Measurements from ENCODE around the gene FCSK. TPM values are rescaled to one million over a fixed set of nuclear protein-coding genes. Genes with fewer than 3 reads are reported as not detected.
"Not testable (repeated sequence)": the region's sequence is repeated elsewhere in the genome, so short reads cannot be mapped to it uniquely, and the experiment has no call there.

Gene FCSK
- total RNA-seq, 1 experiment from 2014 or later = 25.5 TPM

DNA sequence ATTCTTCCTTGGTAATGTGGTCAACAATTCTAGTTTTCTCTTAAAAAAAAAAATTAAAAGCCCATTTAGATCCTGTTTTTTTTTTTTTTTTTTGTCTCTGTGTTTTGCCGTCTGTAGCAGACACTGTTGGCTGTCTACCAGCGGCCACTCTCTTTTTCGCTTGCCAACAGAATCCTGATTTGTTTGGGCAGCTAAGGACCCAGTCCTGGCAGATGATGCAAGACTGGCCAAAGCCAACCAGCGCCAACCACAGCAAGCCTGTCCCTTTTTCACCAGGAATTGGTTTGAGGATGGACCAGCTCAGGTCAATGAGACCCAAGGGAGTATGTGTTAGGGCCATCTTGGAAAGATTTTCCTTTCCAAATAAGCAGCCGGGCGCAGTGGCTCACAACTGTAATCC lies 43.7 kb upstream of the FCSK start:
- Histone ChIP-seq H3K4me1 (peaks cover 22% of the 10 kb centered on the region), H3K27me3 (replicated peaks; ENCODE audit: control insufficient read depth, insufficient read depth, low read length) (no peaks in the 10 kb centered on the region), H3K9me3 (no peaks in the 10 kb centered on the region), H3K36me3 (ENCODE audit: control insufficient read depth, insufficient read depth, low read length) (no peaks in the 10 kb centered on the region; the same call in 1 of the 2 replicates), H3K4me3 (ENCODE audit: low read depth, low read length) (no peak overlapping the region)
- Mint-ChIP-seq H3K27ac (ENCODE audit: unreplicated experiment) (no peak overlapping the region), H3K27me3 (ENCODE audit: insufficient read depth, unreplicated experiment) (no peaks in the 10 kb centered on the region), H3K36me3 (ENCODE audit: insufficient read depth, unreplicated experiment) (peaks cover 35% of the 10 kb centered on the region), H3K9me3 (ENCODE audit: unreplicated experiment) (no peaks in the 10 kb centered on the region), H3K4me1 (ENCODE audit: low read depth, unreplicated experiment) (peaks cover 21% of the 10 kb centered on the region), H3K4me3 (ENCODE audit: unreplicated experiment) (no peak overlapping the region)
- TF ChIP-seq CTCF (IDR thresholded peaks at IDR 0.05; ENCODE audit: insufficient read depth in 1 of 2, low read depth in 1 of 2, low read length in 1 of 2, severe bottlenecking in 1 of 2, unreplicated experiment in 1 of 2) = no peak
- BruUV-seq (replicated peaks) = no TSS peak
- ChIA-PET CTCF (no interaction called here), POLR2A (no interaction called here)
- intact Hi-C loops (cut with micrococcal nuclease; ENCODE audit: unreplicated experiment) = no loop called here
- no peak for DNase-seq

DNA sequence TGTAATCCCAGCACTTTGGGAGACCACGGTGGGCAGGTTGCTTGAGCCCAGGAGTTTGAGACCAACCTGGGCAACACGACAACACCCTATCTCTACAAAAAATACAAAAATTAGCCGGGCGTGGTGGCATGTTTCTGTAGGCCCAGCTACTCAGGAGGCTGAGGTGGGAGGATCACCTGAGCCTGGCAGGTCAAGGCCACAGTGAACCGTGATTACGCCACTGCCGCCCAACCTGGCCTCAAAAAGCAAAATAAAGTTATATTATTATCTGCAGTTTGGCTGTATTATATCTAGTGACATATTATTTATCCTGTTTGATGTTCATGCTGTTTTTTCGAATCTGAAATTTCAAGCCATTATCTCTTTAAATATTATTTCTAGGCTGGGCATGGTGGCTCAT lies 42.0 kb upstream of the FCSK start:
- no peak for DNase-seq
- no peak overlapping the region for H3K27ac Mint-ChIP-seq (ENCODE audit: unreplicated experiment)
- no TSS peak for BruUV-seq (replicated peaks)
- Histone ChIP-seq H3K27me3 (replicated peaks; ENCODE audit: control insufficient read depth, insufficient read depth, low read length) (no peaks in the 10 kb centered on the region), H3K4me1 (peaks cover 22% of the 10 kb centered on the region), H3K36me3 (ENCODE audit: control insufficient read depth, insufficient read depth, low read length) (no peaks in the 10 kb centered on the region; the same call in 1 of the 2 replicates), H3K4me3 (ENCODE audit: low read depth, low read length) (no peak overlapping the region), H3K9me3 (no peaks in the 10 kb centered on the region)
- CTCF ChIA-PET = no interaction called here
- H3K4me3 Mint-ChIP-seq (ENCODE audit: unreplicated experiment) = no peak overlapping the region
- intact Hi-C loops (cut with micrococcal nuclease; ENCODE audit: unreplicated experiment) = no loop called here
- POLR2A ChIA-PET = no interaction called here
- H3K4me1 Mint-ChIP-seq (ENCODE audit: low read depth, unreplicated experiment) = peaks cover 23% of the 10 kb centered on the region
- TF ChIP-seq CTCF (IDR thresholded peaks at IDR 0.05; ENCODE audit: insufficient read depth in 1 of 2, low read depth in 1 of 2, low read length in 1 of 2, severe bottlenecking in 1 of 2, unreplicated experiment in 1 of 2) = no peak
- H3K9me3 Mint-ChIP-seq (ENCODE audit: unreplicated experiment) = no peaks in the 10 kb centered on the region
- no peaks in the 10 kb centered on the region for H3K27me3 Mint-ChIP-seq (ENCODE audit: insufficient read depth, unreplicated experiment)
- peaks cover 34% of the 10 kb centered on the region for H3K36me3 Mint-ChIP-seq (ENCODE audit: insufficient read depth, unreplicated experiment)

DNA sequence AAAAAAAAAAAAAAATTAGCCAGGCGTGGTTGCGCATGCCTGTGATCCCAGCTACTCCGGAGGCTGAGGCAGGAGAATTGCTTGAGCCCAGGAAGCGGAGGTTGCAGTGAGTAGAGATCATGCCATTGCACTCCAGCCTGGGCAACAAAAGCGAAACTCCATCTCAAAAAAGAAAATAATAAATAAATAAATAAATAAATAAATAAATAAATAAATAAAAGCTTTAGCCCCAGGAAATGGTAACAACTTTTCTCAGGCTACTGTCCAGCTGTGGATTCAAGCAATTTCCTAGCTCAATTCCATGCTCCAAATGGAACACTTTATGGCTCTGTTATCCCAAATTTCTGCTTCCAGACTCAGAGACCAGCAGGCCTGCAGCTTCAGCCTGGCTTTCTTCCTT lies 40.8 kb upstream of the FCSK start:
- H3K27me3 ChIP-seq (replicated peaks; ENCODE audit: control insufficient read depth, insufficient read depth, low read length); DNase-seq; BruUV-seq (replicated peaks); H3K9me3 Mint-ChIP-seq (ENCODE audit: unreplicated experiment); H3K4me3 ChIP-seq (ENCODE audit: low read depth, low read length); H3K36me3 ChIP-seq (ENCODE audit: control insufficient read depth, insufficient read depth, low read length); H3K9me3 ChIP-seq; H3K4me3 Mint-ChIP-seq (ENCODE audit: unreplicated experiment); intact Hi-C loops (cut with micrococcal nuclease; ENCODE audit: unreplicated experiment); POLR2A ChIA-PET; H3K27me3 Mint-ChIP-seq (ENCODE audit: insufficient read depth, unreplicated experiment); H3K27ac Mint-ChIP-seq (ENCODE audit: unreplicated experiment): not testable (repeated sequence)
- peaks cover 16% of the 10 kb centered on the region for H3K4me1 ChIP-seq
- H3K4me1 Mint-ChIP-seq (ENCODE audit: low read depth, unreplicated experiment) = peaks cover 16% of the 10 kb centered on the region
- CTCF ChIA-PET = interaction anchor here (0.7 to 1.1 kb wide), 2 partner anchors 17 to 19 kb away, joined by 3 read pairs; no protein-coding TSS in a partner anchor
- H3K36me3 Mint-ChIP-seq (ENCODE audit: insufficient read depth, unreplicated experiment) = peaks cover 28% of the 10 kb centered on the region
